ENCODE data around the gene CCNT2. TPM values are rescaled to one million over a fixed set of nuclear protein-coding genes. Genes with fewer than 3 reads are reported as not detected.

CCNT2 gene
- total RNA-seq, 6 experiments from 2014 or later: 13.2 to 23.6 (median 17.5) TPM

DNA sequence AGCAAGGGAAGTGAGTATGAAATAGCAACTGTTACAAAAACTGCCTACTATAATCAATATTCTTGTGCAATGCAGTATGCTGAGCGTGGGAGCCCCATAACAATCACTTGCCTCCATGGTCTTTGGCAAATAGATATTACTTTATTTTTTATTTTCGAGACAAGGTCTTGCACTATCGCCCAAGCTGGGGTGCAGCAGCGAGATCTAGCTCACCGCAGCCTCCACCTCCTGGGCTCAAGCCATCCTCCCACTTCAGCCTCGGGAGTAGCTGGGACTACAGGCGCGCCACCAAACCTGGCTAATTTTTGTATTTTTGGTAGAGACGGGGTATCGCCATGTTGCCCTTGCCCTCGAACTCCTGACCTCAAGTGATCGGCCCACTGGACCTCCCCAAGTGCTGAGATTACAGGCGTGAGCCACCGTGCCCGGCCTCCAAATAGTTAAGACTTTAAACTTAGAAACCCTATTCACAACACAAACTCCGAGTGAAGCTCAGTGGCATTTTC is 1.2 kb upstream of the CCNT2 start:
- ATAC-seq: peak in 2 of 4 donors; percentile 0 to 1
- H3K4me3 ChIP-seq: peak overlapping the region; percentile 43 to 64 (median 61)
- WGBS (ENCODE audit: insufficient coverage, low coverage, low lambda C conversion rate, missing lambda C conversion rate): 8% methylated on average over 10 of the region's 16 CpGs
- H3K4me1 ChIP-seq: peaks cover 0 to 27% (median 9%) of the 10 kb centered on the region in 4 donors
- H3K27ac ChIP-seq: peak overlapping the region; percentile 85 to 94 (median 88)
- no peak for TF ChIP-seq POLR2A (IDR thresholded peaks at IDR 0.05)
- TF ChIP-seq, protein P1, sequence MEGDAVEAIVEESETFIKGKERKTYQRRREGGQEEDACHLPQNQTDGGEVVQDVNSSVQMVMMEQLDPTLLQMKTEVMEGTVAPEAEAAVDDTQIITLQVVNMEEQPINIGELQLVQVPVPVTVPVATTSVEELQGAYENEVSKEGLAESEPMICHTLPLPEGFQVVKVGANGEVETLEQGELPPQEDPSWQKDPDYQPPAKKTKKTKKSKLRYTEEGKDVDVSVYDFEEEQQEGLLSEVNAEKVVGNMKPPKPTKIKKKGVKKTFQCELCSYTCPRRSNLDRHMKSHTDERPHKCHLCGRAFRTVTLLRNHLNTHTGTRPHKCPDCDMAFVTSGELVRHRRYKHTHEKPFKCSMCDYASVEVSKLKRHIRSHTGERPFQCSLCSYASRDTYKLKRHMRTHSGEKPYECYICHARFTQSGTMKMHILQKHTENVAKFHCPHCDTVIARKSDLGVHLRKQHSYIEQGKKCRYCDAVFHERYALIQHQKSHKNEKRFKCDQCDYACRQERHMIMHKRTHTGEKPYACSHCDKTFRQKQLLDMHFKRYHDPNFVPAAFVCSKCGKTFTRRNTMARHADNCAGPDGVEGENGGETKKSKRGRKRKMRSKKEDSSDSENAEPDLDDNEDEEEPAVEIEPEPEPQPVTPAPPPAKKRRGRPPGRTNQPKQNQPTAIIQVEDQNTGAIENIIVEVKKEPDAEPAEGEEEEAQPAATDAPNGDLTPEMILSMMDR (IDR thresholded peaks at IDR 0.05): no peak
- peak; percentile 24 to 57 (median 50) for DNase-seq
- H3K9me3 ChIP-seq: no peaks in the 10 kb centered on the region
- intact Hi-C loops (cut with DNase I): no loop called here
- no peaks in the 10 kb centered on the region for H3K27me3 ChIP-seq
- no peaks in the 10 kb centered on the region for H3K36me3 ChIP-seq

DNA sequence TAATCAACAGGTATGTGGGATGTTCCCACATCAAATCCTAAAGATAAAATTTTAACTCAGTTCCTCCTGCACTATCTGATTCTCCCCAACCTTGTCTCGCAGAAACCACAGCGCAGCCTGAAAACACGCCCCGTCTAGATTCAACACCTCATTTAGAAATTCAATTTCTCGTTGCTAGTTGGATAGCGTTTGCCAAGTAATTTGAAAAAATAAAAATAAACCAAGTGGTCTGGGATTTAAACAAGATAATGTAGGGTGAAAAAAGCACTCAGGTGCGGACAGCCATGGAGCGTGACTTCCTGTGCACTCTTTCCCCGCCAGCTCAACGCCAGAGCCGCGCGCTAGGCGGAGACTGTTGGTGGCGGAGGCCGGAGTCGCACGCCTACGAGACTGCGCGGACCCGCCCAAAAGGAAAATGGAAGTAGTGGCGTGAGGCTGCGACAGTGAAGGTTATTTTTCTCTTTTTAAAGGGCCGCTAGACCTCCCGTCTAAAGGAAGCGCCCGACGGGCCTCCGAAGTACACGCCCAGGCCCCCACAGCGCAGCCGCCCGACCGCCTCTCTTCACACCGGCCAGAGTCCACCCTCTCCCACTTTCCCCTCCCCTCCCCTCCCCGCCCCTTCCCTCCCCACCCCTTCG is 615 bp upstream of the CCNT2 start:
- intact Hi-C loops (cut with DNase I): no loop called here
- DNase-seq (no peak), ATAC-seq (peak; percentile 76 to 85 (median 78))
- Histone ChIP-seq H3K4me3 (peak overlapping the region; percentile 43 to 64 (median 61)), H3K27me3 (no peaks in the 10 kb centered on the region), H3K9me3 (no peaks in the 10 kb centered on the region), H3K27ac (peak overlapping the region; percentile 85 to 94 (median 88)), H3K4me1 (peaks cover 0 to 33% (median 9%) of the 10 kb centered on the region in 4 donors), H3K36me3 (no peaks in the 10 kb centered on the region)
- TF ChIP-seq POLR2A (IDR thresholded peaks at IDR 0.05): peak; percentile 97
- TF ChIP-seq, protein P1 (IDR thresholded peaks at IDR 0.05): peak; percentile 22 to 41 (median 32)
- 1% methylated on average over 23 of the region's 38 CpGs for WGBS (ENCODE audit: insufficient coverage, low coverage, low lambda C conversion rate, missing lambda C conversion rate)

DNA sequence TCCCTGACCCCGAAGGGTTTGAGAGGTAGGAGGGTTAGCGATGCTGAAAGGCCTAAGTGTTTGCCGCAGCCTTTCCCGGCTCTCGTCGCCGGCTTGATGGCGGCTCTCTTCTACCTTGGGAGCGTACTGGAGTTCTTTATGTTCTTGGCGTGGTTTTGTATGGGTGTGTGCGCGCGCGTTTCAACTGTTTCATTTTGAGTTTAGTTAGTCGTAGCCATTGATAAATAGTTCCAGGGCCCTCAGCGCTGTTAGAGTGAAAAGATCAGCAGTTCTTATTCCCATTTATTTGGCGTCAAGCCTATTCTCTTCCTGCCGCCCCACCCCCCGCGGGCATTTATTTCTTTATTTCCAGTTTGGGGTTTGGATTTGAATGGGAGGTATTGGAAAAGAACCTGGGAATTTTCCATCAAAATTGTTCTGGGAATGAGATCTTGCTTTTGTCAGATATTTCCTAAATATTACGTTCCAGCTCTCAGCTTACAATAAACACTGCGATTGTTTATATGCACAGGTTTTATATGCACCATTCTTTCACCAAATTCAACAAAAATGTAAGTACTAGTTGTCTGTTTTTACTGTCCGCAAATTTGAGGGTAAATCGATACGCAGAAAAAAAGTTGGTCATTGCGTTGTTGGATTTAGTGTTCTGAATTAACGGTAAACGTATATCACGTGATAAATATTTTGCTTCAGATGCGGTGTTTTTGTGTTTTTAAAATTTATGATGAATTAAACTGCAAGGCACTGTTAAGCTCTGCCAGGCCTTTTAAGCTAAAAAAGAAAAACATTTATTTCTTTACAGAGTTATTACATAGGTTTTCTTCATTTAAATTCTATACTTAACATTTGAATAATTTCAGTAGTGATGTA is 954 bp downstream of the CCNT2 start:
- TF ChIP-seq POLR2A (IDR thresholded peaks at IDR 0.05): no peak
- TF ChIP-seq, protein P1 (IDR thresholded peaks at IDR 0.05): no peak
- WGBS (ENCODE audit: insufficient coverage, low coverage, low lambda C conversion rate, missing lambda C conversion rate): under 1% methylated on average over 21 of the region's 30 CpGs
- Histone ChIP-seq H3K9me3 (no peaks in the 10 kb centered on the region), H3K27me3 (no peaks in the 10 kb centered on the region), H3K36me3 (no peaks in the 10 kb centered on the region), H3K4me1 (peaks cover 0 to 46% (median 9%) of the 10 kb centered on the region in 4 donors), H3K27ac (peak overlapping the region; percentile 94 to 96 (median 96)), H3K4me3 (peak overlapping the region; percentile 85 to 98 (median 88))
- DNase-seq (peak in 1 of 3 donors; percentile 31), ATAC-seq (peak in 3 of 4 donors; percentile 0 to 2 (median 0))
- intact Hi-C loops (cut with DNase I): no loop called here

DNA sequence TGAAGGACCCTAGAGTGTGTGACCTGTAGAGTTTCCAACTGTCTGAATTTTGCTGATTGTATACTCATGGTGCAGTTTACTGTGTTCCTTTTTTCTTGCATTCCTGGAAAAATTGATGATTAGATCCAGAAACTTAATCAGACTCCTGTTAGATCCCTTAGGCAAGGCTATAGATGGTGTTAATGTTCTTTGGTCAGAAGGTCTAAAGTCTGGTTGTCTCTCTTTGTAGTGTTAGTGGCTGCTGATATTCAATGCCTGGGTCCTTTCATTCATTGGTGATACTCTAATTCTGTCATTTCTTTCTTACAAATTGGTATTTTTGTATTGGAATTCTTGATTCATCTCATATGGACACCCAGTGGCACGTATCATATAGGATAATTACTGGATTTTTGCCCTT is 6.3 kb downstream of the CCNT2 start:
- intact Hi-C loops (cut with DNase I): no loop called here
- no peak overlapping the region for H3K4me3 ChIP-seq
- 89% methylated on average over 1 of the region's 1 CpG for WGBS (ENCODE audit: insufficient coverage, low coverage, low lambda C conversion rate, missing lambda C conversion rate)
- TF ChIP-seq, protein P1 (IDR thresholded peaks at IDR 0.05): no peak
- TF ChIP-seq POLR2A (IDR thresholded peaks at IDR 0.05): no peak
- no peak for DNase-seq
- ATAC-seq: peak; percentile 49 to 72 (median 52)
- no peaks in the 10 kb centered on the region for H3K9me3 ChIP-seq
- H3K27me3 ChIP-seq: no peaks in the 10 kb centered on the region
- peaks cover 0 to 73% (median 11%) of the 10 kb centered on the region in 4 donors for H3K4me1 ChIP-seq
- no peak overlapping the region for H3K27ac ChIP-seq
- no peaks in the 10 kb centered on the region for H3K36me3 ChIP-seq
